B cell (primary cell): Measurements from ENCODE around the gene HS3ST5. TPM values are rescaled to one million over a fixed set of nuclear protein-coding genes. Genes with fewer than 3 reads are reported as not detected.

ENCODE experiments used
- ATAC-seq: fragments of 200-7000 bp; cut with Tn5 transposase; one replicate; pipeline ENCODE4 v1.10.0; 2021; ENCODE audit warnings: low read depth, mild to moderate bottlenecking, moderate number of reproducible peaks, moderate library complexity
- CTCF ChIA-PET: fragments of 350-600 bp; sonication (Branson Sonifier 250); formaldehyde crosslinking; loops from one replicate; lab custom pipeline; 2021; ENCODE audit warnings: antibody characterized with exemption, inconsistent platforms; lab: Charles Lee
- POLR2A ChIA-PET: fragments of 350-600 bp; sonication (Branson Sonifier 250); formaldehyde crosslinking; loops from one replicate; lab custom pipeline; 2021; ENCODE audit warnings: antibody characterized with exemption; lab: Charles Lee
- DNase-seq: peaks from one replicate; pipeline ENCODE4 v3.0.0; 2013
- H2AFZ ChIP-seq: 2 replicates; pipeline ENCODE4 v1.6.1; 2012; ENCODE audit warnings: mild to moderate bottlenecking, low read depth, low read length; ENCODE audit not compliant: insufficient read depth, poor library complexity, severe bottlenecking
- H3K27ac ChIP-seq, 2 donors: 1 replicate in 1 of 2; 2 replicates in 1 of 2; pipeline ENCODE4 v1.5.1; 2012 to 2013; ENCODE audit warnings: low read length in 2 of 2, mild to moderate bottlenecking in 2 of 2, moderate library complexity in 1 of 2
- H3K27me3 ChIP-seq, 4 experiments: fragments of 200-600 bp in 1 of 4; sonication (generic) in 1 of 4; replicated peaks in 1 of 4; 1 replicate in 2 of 4; 2 replicates in 2 of 4; pipeline versions ENCODE4 v1.6.1 to v1.7.0; 2013 to 2016; ENCODE audit warnings: low read length in 3 of 4, mild to moderate bottlenecking in 2 of 4, mixed read lengths in 1 of 4, moderate library complexity in 1 of 4; ENCODE audit not compliant: insufficient read depth in 4 of 4, control insufficient read depth in 3 of 4; ENCODE audit errors: control extremely low read depth in 1 of 4
- H3K36me3 ChIP-seq, 2 experiments: replicated peaks in 1 of 2; 1 replicate in 1 of 2; 2 replicates in 1 of 2; pipeline versions ENCODE4 v1.6.1 to v1.7.1; 2013; ENCODE audit warnings: low read length in 1 of 2; ENCODE audit not compliant: insufficient read depth in 2 of 2, control insufficient read depth in 1 of 2; ENCODE audit errors: control extremely low read depth in 1 of 2, extremely low read depth in 1 of 2
- H3K4me1 ChIP-seq, 2 donors: fragments of 200-600 bp in 1 of 2; sonication (generic) in 1 of 2; 1 replicate in 1 of 2; 2 replicates in 1 of 2; pipeline versions ENCODE4 v1.5.1 to v1.6.1; 2013 to 2017; ENCODE audit warnings: low read length in 2 of 2; ENCODE audit not compliant: control insufficient read depth in 2 of 2, insufficient read depth in 2 of 2
- H3K4me2 ChIP-seq: replicated peaks from 2 replicates; pipeline ENCODE3; 2012; ENCODE audit warnings: mild to moderate bottlenecking, low read depth, low read length; ENCODE audit not compliant: poor library complexity, severe bottlenecking
- H3K4me3 ChIP-seq, 5 experiments: fragments of 200-600 bp in 1 of 5; sonication (generic) in 1 of 5; 1 replicate in 3 of 5; 2 replicates in 2 of 5; pipeline versions ENCODE4 v1.5.1 to v1.7.0; 2011 to 2016; ENCODE audit warnings: low read length in 4 of 5, mild to moderate bottlenecking in 4 of 5, low read depth in 2 of 5, control low read depth in 1 of 5, moderate library complexity in 1 of 5; ENCODE audit not compliant: insufficient read depth in 1 of 5; ENCODE audit errors: control extremely low read depth in 1 of 5, extremely low read depth in 1 of 5
- H3K79me2 ChIP-seq: fragments of 200-600 bp; sonication (generic); one replicate; pipeline ENCODE4 v1.6.0; 2016; ENCODE audit warnings: low read length; ENCODE audit not compliant: control insufficient read depth, insufficient read depth
- H3K9ac ChIP-seq: fragments of 200-600 bp; sonication (generic); 2 replicates; pipeline ENCODE4 v1.6.1; 2017; ENCODE audit warnings: mild to moderate bottlenecking, low read length, moderate library complexity
- H3K9me3 ChIP-seq, 3 donors: one replicate each; pipeline versions ENCODE4 v1.6.1 to v1.7.1; 2013; ENCODE audit warnings: low read length in 2 of 3; ENCODE audit not compliant: control insufficient read depth in 2 of 3, insufficient read depth in 1 of 3; ENCODE audit errors: control extremely low read depth in 1 of 3
- H4K20me1 ChIP-seq: 2 replicates; pipeline ENCODE4 v1.6.0; 2012; ENCODE audit warnings: mild to moderate bottlenecking, low read length; ENCODE audit not compliant: insufficient read depth, control insufficient read depth, poor library complexity, severe bottlenecking
- H3K27ac Mint-ChIP-seq: one replicate; pipeline ENCODE4 v1.8.0; 2021; ENCODE audit warnings: mixed read lengths
- H3K27me3 Mint-ChIP-seq: one replicate; pipeline ENCODE4 v1.8.0; 2021; ENCODE audit warnings: mixed read lengths
- H3K4me1 Mint-ChIP-seq: one replicate; pipeline ENCODE4 v1.8.0; 2021; ENCODE audit warnings: mixed read lengths
- H3K4me3 Mint-ChIP-seq: one replicate; pipeline ENCODE4 v1.8.0; 2021; ENCODE audit warnings: mixed read lengths
- H3K9me3 Mint-ChIP-seq: one replicate; pipeline ENCODE4 v1.8.0; 2022; ENCODE audit warnings: mixed read lengths; ENCODE audit not compliant: insufficient read depth
- EZH2 ChIP-seq: IDR thresholded peaks from 2 replicates; pipeline ENCODE4 v1.6.1; 2012; ENCODE audit warnings: borderline replicate concordance, low read depth, mild to moderate bottlenecking, moderate library complexity, low read length; ENCODE audit not compliant: insufficient read depth, poor library complexity, severe bottlenecking
- WGBS: methylation state at CpG from one replicate; pipeline ENCODE4 v1.1.5; 2013; ENCODE audit warnings: missing lambda C conversion rate; ENCODE audit not compliant: insufficient coverage; 5-methylcytosine and 5-hydroxymethylcytosine counted together
- intact Hi-C: fragments of 100-400 bp; cut with micrococcal nuclease; formaldehyde crosslinking; loops from one replicate; pipeline ENCODE4 v1.10.0; 2022
- polyA plus RNA-seq: library from polyadenylated mRNA; depleted of rRNA; stranded (reverse); fragments of >200 nt; gene quantifications from 2 replicates; pipeline ENCODE4 v1.2.3, GENCODE V29; 2012
- total RNA-seq, 2 donors: library from RNA; stranded (reverse); fragments of 120-200 nt in 1 of 2; gene quantifications; 1 replicate in 1 of 2; 2 replicates in 1 of 2; pipeline versions ENCODE4 v1.2.3 to v1.2.4, GENCODE V29; 2013 to 2022
- TF ChIP-seq, protein P1 (sequence below): fragments of 200-600 bp; IDR thresholded peaks from one replicate; pipeline ENCODE4 v1.8.0; 2022; ENCODE audit warnings: antibody characterized with exemption, mild to moderate bottlenecking

HS3ST5 gene
- total and polyA plus RNA-seq, 2 donors (not counting 1 experiment from before 2014, with no cell fraction given): not detected

DNA sequence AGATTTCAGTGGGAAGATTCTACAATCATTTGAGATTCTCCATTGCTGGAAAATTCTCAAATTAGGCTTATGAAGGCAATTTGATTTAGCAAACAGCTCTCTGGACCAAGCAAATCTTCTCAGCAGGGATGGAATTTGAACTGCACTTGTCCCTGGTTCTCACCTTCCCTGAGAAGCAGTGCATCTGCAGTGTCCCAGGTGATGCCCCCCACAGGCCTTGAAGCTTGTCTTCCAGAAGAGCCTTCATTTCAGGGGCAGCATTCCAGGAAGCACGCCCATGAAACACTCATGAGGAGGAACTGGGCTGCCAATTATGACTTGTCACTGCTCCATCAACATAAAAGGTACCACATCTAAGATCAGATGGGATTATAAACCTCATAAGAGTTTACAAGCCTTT is 289.0 kb downstream of the HS3ST5 start:
- H3K9me3 ChIP-seq: no peaks in the 10 kb centered on the region
- WGBS: no CpG with 5 or more reads among the region's 1 CpG

DNA sequence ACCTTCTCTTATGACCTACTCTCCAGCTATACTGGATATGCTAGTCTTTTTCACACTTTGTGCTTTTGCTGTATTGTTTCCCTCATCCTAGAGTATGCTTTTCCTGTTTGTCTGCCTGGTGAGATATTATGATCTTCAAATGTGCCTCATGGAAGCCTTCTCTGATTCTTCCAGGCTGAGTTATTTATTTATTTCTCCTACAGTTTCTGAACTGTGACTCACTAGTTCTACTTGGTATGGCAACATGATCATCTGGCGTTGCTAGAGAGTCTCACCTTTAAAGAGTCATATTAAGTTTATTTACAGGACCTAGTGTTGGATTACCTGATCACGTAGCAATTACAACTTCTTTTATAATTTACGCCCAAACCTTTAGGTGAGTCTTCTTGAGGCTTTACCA is 290.7 kb downstream of the HS3ST5 start:
- no peak overlapping the region for H3K27ac Mint-ChIP-seq
- Histone ChIP-seq H2AFZ (no peak overlapping the region), H3K79me2 (no peaks in the 10 kb centered on the region), H3K9me3 (no peaks in the 10 kb centered on the region), H3K4me1 (no peaks in the 10 kb centered on the region), H3K4me2 (no peak overlapping the region), H4K20me1 (no peaks in the 10 kb centered on the region), H3K27ac (no peak overlapping the region), H3K27me3 (no peaks in the 10 kb centered on the region), H3K36me3 (no peaks in the 10 kb centered on the region), H3K4me3 (no peak overlapping the region), H3K9ac (no peak overlapping the region)
- no peak for ATAC-seq
- no CpG with 5 or more reads among the region's 3 CpGs for WGBS
- ChIA-PET CTCF (no interaction called here), POLR2A (no interaction called here)
- H3K4me1 Mint-ChIP-seq: no peaks in the 10 kb centered on the region
- H3K9me3 Mint-ChIP-seq: no peaks in the 10 kb centered on the region
- H3K4me3 Mint-ChIP-seq: no peak overlapping the region
- peaks cover 8% of the 10 kb centered on the region for H3K27me3 Mint-ChIP-seq
- TF ChIP-seq, protein P1, sequence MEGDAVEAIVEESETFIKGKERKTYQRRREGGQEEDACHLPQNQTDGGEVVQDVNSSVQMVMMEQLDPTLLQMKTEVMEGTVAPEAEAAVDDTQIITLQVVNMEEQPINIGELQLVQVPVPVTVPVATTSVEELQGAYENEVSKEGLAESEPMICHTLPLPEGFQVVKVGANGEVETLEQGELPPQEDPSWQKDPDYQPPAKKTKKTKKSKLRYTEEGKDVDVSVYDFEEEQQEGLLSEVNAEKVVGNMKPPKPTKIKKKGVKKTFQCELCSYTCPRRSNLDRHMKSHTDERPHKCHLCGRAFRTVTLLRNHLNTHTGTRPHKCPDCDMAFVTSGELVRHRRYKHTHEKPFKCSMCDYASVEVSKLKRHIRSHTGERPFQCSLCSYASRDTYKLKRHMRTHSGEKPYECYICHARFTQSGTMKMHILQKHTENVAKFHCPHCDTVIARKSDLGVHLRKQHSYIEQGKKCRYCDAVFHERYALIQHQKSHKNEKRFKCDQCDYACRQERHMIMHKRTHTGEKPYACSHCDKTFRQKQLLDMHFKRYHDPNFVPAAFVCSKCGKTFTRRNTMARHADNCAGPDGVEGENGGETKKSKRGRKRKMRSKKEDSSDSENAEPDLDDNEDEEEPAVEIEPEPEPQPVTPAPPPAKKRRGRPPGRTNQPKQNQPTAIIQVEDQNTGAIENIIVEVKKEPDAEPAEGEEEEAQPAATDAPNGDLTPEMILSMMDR: no peak
- TF ChIP-seq EZH2: no peak
- intact Hi-C loops: no loop called here
- no peak for DNase-seq

More for the DNA sequence above, 289.0 kb downstream of the HS3ST5 start:
- POLR2A ChIA-PET: no interaction called here
- ATAC-seq (no peak), DNase-seq (no peak)
- H3K4me3 ChIP-seq: no peak overlapping the region
- no peak overlapping the region for H3K9ac ChIP-seq
- H3K27me3 ChIP-seq: no peaks in the 10 kb centered on the region
- TF ChIP-seq, protein P1: no peak
- no peak for TF ChIP-seq EZH2
- H3K27ac ChIP-seq: no peak overlapping the region
- H2AFZ ChIP-seq: no peak overlapping the region
- H3K4me3 Mint-ChIP-seq: no peak overlapping the region
- no peak overlapping the region for H3K27ac Mint-ChIP-seq
- no peaks in the 10 kb centered on the region for H3K9me3 Mint-ChIP-seq
- H3K27me3 Mint-ChIP-seq: peaks cover 8% of the 10 kb centered on the region
- H3K79me2 ChIP-seq: no peaks in the 10 kb centered on the region
- no peak overlapping the region for H3K4me2 ChIP-seq
- CTCF ChIA-PET: no interaction called here
- intact Hi-C loops: no loop called here
- H3K4me1 Mint-ChIP-seq: no peaks in the 10 kb centered on the region
- no peaks in the 10 kb centered on the region for H3K4me1 ChIP-seq
- H3K36me3 ChIP-seq: no peaks in the 10 kb centered on the region
- no peaks in the 10 kb centered on the region for H4K20me1 ChIP-seq
